MCF 10A (cell line): ENCODE results near the gene HOXC11. TPM values are rescaled to one million over a fixed set of nuclear protein-coding genes. Genes with fewer than 3 reads are reported as not detected.

Experiments
- BruUV-seq: library from RNA; stranded (reverse); fragments of 400-500 nt; replicated peaks from 2 replicates; lab custom pipeline; 2021; lab: Mats Ljungman, UMichigan
- CTCF ChIA-PET: fragments of 300-600 bp; sonication (Branson Sonifier 250); formaldehyde crosslinking; extraction: SDS; loops from one replicate; lab custom pipeline; 2021; ENCODE audit warnings: antibody characterized with exemption, inconsistent platforms; lab: Yijun Ruan, JAX
- POLR2A ChIA-PET: fragments of 300-600, 350-650 bp; sonication (Branson Sonifier 250); formaldehyde crosslinking; extraction: SDS; loops from one replicate; lab custom pipeline; 2020; ENCODE audit warnings: antibody characterized with exemption, inconsistent platforms; lab: Yijun Ruan, JAX
- DNase-seq: peaks from one replicate; pipeline ENCODE4 v3.0.0-alpha.2; 2018; ENCODE audit not compliant: unreplicated experiment
- H3K27ac Mint-ChIP-seq: one replicate; pipeline ENCODE4 v1.8.0; 2022; ENCODE audit warnings: mild to moderate bottlenecking, low read depth, mixed read lengths; ENCODE audit not compliant: unreplicated experiment
- H3K27me3 Mint-ChIP-seq: one replicate; pipeline ENCODE4 v1.8.0; 2022; ENCODE audit warnings: mixed read lengths; ENCODE audit not compliant: insufficient read depth, unreplicated experiment
- H3K36me3 Mint-ChIP-seq: one replicate; pipeline ENCODE4 v1.8.0; 2022; ENCODE audit warnings: mild to moderate bottlenecking, moderate library complexity, mixed read lengths; ENCODE audit not compliant: insufficient read depth, unreplicated experiment
- H3K4me1 Mint-ChIP-seq: one replicate; pipeline ENCODE4 v1.8.0; 2022; ENCODE audit warnings: mixed read lengths; ENCODE audit not compliant: insufficient read depth, unreplicated experiment
- H3K4me3 Mint-ChIP-seq: one replicate; pipeline ENCODE4 v1.8.0; 2022; ENCODE audit warnings: mild to moderate bottlenecking, moderate library complexity, mixed read lengths; ENCODE audit not compliant: unreplicated experiment
- H3K9me3 Mint-ChIP-seq: one replicate; pipeline ENCODE4 v1.8.0; 2022; ENCODE audit warnings: mixed read lengths; ENCODE audit not compliant: unreplicated experiment
- intact Hi-C: fragments of 100-400 bp; cut with micrococcal nuclease; formaldehyde crosslinking; loops from 2 replicates; pipeline ENCODE4 v1.14.1; 2022
- total RNA-seq: library from RNA; stranded (reverse); gene quantifications from 2 replicates; pipeline ENCODE4 v1.2.3, GENCODE V29; 2022
- TF ChIP-seq, protein P1 (sequence below): fragments of 200-600 bp; IDR thresholded peaks from one replicate; pipeline ENCODE4 v1.8.0; 2022; ENCODE audit warnings: antibody characterized with exemption, mild to moderate bottlenecking; ENCODE audit not compliant: unreplicated experiment

Gene HOXC11
- total RNA-seq, 1 experiment from 2014 or later: 1.2 TPM

DNA sequence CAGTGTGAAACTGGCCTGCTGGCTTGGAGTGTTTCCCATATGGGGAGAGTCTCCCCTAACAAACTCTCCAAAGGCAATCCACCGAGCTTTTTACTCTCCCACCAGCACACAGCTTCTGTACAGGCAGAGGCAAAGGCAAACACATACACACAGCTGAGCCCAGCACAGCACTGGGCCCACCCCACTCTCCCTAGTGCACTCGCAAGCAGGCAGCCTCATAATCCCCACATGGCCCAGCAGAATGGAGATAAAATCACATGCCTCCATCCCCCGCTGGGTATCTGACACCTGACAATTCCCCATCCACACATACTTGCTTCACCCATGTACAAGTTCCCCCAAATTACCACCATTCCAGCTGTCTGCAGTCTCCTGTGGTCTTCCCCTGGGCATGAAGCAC lies 14.8 kb upstream of the HOXC11 start:
- H3K9me3 Mint-ChIP-seq: no peaks in the 10 kb centered on the region
- no peaks in the 10 kb centered on the region for H3K4me1 Mint-ChIP-seq
- no peaks in the 10 kb centered on the region for H3K27me3 Mint-ChIP-seq
- ChIA-PET POLR2A (interaction anchor here (0.7 kb wide), 1 partner anchor 10 kb away, joined by 3 read pairs; no protein-coding TSS in a partner anchor), CTCF (no interaction called here)
- no peak for DNase-seq
- no peak overlapping the region for H3K27ac Mint-ChIP-seq
- TF ChIP-seq, protein P1, sequence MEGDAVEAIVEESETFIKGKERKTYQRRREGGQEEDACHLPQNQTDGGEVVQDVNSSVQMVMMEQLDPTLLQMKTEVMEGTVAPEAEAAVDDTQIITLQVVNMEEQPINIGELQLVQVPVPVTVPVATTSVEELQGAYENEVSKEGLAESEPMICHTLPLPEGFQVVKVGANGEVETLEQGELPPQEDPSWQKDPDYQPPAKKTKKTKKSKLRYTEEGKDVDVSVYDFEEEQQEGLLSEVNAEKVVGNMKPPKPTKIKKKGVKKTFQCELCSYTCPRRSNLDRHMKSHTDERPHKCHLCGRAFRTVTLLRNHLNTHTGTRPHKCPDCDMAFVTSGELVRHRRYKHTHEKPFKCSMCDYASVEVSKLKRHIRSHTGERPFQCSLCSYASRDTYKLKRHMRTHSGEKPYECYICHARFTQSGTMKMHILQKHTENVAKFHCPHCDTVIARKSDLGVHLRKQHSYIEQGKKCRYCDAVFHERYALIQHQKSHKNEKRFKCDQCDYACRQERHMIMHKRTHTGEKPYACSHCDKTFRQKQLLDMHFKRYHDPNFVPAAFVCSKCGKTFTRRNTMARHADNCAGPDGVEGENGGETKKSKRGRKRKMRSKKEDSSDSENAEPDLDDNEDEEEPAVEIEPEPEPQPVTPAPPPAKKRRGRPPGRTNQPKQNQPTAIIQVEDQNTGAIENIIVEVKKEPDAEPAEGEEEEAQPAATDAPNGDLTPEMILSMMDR: no peak
- H3K4me3 Mint-ChIP-seq: no peak overlapping the region
- BruUV-seq: no TSS peak
- intact Hi-C loops: no loop called here
- H3K36me3 Mint-ChIP-seq: no peaks in the 10 kb centered on the region

DNA sequence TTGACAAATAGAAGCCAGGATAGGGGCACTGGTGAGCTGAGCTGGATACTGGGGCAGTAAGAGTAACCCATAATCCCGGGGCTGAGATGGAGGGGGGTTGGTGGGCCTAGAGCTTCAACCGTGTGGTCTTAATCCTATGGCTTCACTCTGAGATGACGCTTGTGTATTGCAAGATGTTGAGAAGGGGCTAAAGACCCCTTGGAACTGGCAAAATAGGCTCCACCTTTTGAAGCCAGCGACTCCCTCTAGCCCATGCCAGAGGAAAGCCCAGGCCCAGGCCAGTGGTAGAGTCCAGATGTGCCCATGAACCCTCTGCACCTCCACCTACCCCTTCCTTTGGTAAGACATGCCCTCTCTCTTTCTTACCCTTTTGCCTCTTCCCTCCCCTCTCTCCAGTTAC lies 13.6 kb upstream of the HOXC11 start:
- Mint-ChIP-seq H3K27me3 (no peaks in the 10 kb centered on the region), H3K36me3 (no peaks in the 10 kb centered on the region), H3K27ac (no peak overlapping the region), H3K4me1 (no peaks in the 10 kb centered on the region), H3K4me3 (no peak overlapping the region), H3K9me3 (no peaks in the 10 kb centered on the region)
- DNase-seq: no peak
- POLR2A ChIA-PET: interaction anchor here (1.1 kb wide), 1 partner anchor 114 kb away, joined by 3 read pairs; no protein-coding TSS in a partner anchor
- CTCF ChIA-PET: interaction anchor here (0.5 to 0.8 kb wide), 3 partner anchors 19 to 592 kb away, joined by 3 to 4 read pairs (median 3); no protein-coding TSS in a partner anchor
- intact Hi-C loops: no loop called here
- BruUV-seq: no TSS peak
- TF ChIP-seq, protein P1: no peak

DNA sequence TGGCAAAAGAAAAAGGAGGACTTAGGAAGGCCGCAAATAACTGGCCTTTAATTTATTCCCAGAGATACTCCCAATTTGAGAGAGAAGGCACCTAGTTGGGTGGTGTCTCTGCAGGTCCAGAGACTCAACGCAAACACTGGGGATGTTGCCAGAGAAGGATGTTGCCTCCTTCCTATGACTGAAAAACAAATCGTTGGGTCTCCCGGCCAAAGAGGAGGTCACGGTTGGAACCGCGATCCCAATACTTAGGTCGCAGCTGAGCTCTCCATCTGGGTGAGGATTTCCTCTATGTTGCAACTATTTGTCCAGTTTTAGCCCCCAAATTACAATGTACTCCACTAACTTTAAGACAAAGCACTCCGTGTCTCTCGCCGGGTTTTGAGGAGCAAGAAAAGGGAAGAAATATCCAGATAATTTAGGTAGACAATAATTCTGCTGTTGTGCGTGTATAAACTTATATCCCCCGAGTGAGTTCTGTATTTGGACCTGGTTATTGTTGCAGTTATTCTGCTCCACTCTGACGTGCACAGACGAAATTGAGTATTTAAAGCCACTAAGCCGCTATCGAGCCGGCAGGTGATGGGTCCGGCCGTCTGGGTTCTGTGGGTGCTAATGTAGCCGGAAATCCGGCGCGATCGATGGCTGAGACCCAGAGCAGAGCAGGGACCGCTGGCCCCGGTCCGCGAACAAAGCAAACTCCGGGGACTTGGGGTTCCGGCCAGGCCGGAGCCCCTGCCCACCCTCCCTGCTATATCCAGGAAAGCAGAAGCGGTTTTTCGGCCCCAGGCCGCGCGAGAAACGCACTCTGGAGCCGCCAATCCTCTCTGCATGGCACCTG lies 12.5 kb upstream of the HOXC11 start:
- Mint-ChIP-seq H3K9me3 (no peaks in the 10 kb centered on the region), H3K4me1 (no peaks in the 10 kb centered on the region), H3K27me3 (no peaks in the 10 kb centered on the region), H3K36me3 (no peaks in the 10 kb centered on the region), H3K4me3 (no peak overlapping the region), H3K27ac (no peak overlapping the region)
- DNase-seq: no peak
- TF ChIP-seq, protein P1: no peak
- CTCF ChIA-PET: interaction anchor here (0.7 kb wide), 1 partner anchor 894 kb away, joined by 3 read pairs; no protein-coding TSS in a partner anchor
- POLR2A ChIA-PET: no interaction called here
- BruUV-seq: no TSS peak
- intact Hi-C loops: no loop called here

DNA sequence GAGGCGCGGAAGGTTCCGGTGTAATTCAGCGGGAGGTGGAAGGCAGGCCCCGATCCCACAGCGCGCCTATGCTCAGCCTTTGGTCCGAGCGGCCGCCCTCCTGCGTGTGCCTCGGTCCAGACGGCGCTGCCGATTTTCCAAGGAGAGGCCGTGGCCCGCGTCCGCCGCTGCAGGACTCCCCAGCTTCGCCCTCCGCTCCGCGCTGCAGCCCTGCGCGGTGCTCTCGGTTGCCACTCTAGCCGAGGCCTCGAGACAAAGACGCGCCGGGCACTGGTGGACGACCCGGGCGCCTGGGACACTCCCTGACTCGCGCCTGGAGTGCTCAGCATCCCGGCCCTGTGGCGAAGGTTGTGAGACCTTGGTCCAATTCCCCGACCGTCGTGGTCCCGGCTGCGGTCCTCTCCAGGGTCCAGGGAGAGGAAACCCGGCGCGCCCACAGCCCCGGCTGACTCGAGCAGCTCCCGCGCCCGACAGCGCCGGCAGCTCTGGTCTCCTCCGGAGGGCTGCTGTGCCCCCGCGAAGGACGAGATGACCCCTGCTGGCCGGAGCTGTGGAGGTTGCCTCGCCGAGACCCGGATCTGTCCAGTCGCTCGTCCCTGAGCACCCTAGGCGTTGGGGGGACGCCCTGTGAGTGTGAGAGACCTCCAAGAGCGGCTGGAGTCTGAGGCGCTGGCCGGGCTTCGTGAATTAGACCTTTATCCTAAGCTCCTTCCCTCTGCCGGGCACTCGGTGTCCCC lies 11.7 kb upstream of the HOXC11 start:
- Mint-ChIP-seq H3K9me3 (no peaks in the 10 kb centered on the region), H3K36me3 (no peaks in the 10 kb centered on the region)
- CTCF ChIA-PET: interaction anchor here (0.6 kb wide), 2 partner anchors 10 to 27 kb away, joined by 3 to 4 read pairs; no protein-coding TSS in a partner anchor

More for the DNA sequence above, 11.7 kb upstream of the HOXC11 start:
- Mint-ChIP-seq H3K27ac (no peak overlapping the region), H3K4me3 (no peak overlapping the region), H3K27me3 (no peaks in the 10 kb centered on the region), H3K4me1 (no peaks in the 10 kb centered on the region)
- DNase-seq: no peak
- POLR2A ChIA-PET: interaction anchor here (1.1 kb wide), 1 partner anchor 11 kb away, joined by 3 read pairs; no protein-coding TSS in a partner anchor
- intact Hi-C loops: no loop called here
- TF ChIP-seq, protein P1: no peak
- no TSS peak for BruUV-seq
